Thyroid gland (tissue), 4 donors: ENCODE data around the gene KRT74.

Source experiments
- POLR2A ChIP-seq, 2 donors: fragments of 450-650 bp; IDR thresholded peaks; one replicate each; pipeline ENCODE4 v1.6.1; 2017; ENCODE audit warnings: antibody characterized with exemption in 2 of 2, mild to moderate bottlenecking in 2 of 2, moderate library complexity in 1 of 2
- TF ChIP-seq, protein P1 (sequence below), 6 experiments: fragments of 200-600 bp in 3 of 6; fragments of 450-650 bp in 3 of 6; sonication (generic) in 3 of 6; IDR thresholded peaks; one replicate each; pipeline ENCODE4 v1.5.1; 2016 to 2019; ENCODE audit warnings: antibody characterized with exemption in 6 of 6, mild to moderate bottlenecking in 2 of 6, inconsistent platforms in 1 of 6, moderate library complexity in 1 of 6

DNA sequence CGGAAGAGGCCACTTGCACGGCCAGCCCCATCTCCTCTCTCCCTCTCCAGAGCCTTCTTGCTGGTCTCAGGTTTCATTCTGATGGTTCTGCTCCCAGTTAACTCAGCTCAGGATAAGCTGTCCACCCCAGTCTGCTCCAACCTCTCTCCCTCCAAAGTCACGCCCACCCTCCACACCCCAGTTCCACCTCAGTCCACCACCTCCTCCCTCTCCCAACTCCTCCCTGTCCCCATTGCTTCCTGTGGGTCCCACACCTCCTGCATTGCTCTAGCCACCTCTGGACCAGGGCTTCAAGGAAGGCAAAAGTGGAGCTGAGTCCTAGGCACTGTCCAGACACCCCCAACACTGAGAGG lies 33.8 kb downstream of the KRT74 start:
- TF ChIP-seq, protein P1, sequence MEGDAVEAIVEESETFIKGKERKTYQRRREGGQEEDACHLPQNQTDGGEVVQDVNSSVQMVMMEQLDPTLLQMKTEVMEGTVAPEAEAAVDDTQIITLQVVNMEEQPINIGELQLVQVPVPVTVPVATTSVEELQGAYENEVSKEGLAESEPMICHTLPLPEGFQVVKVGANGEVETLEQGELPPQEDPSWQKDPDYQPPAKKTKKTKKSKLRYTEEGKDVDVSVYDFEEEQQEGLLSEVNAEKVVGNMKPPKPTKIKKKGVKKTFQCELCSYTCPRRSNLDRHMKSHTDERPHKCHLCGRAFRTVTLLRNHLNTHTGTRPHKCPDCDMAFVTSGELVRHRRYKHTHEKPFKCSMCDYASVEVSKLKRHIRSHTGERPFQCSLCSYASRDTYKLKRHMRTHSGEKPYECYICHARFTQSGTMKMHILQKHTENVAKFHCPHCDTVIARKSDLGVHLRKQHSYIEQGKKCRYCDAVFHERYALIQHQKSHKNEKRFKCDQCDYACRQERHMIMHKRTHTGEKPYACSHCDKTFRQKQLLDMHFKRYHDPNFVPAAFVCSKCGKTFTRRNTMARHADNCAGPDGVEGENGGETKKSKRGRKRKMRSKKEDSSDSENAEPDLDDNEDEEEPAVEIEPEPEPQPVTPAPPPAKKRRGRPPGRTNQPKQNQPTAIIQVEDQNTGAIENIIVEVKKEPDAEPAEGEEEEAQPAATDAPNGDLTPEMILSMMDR (IDR thresholded peaks at IDR 0.05): no peak
- TF ChIP-seq POLR2A (IDR thresholded peaks at IDR 0.05): no peak
